DMS 273 treated with DMSO at 0.1 percent for 48 hours (cell line): ENCODE data around the gene SLC36A1.
"Not testable (repeated sequence)": the region's sequence is repeated elsewhere in the genome, so short reads cannot be mapped to it uniquely, and the experiment has no call there.

ENCODE experiments used
- DNase-seq: peaks from one replicate; lab custom pipeline; 2025; lab: John Stamatoyannopoulos, UW

The SLC36A1 gene

DNA sequence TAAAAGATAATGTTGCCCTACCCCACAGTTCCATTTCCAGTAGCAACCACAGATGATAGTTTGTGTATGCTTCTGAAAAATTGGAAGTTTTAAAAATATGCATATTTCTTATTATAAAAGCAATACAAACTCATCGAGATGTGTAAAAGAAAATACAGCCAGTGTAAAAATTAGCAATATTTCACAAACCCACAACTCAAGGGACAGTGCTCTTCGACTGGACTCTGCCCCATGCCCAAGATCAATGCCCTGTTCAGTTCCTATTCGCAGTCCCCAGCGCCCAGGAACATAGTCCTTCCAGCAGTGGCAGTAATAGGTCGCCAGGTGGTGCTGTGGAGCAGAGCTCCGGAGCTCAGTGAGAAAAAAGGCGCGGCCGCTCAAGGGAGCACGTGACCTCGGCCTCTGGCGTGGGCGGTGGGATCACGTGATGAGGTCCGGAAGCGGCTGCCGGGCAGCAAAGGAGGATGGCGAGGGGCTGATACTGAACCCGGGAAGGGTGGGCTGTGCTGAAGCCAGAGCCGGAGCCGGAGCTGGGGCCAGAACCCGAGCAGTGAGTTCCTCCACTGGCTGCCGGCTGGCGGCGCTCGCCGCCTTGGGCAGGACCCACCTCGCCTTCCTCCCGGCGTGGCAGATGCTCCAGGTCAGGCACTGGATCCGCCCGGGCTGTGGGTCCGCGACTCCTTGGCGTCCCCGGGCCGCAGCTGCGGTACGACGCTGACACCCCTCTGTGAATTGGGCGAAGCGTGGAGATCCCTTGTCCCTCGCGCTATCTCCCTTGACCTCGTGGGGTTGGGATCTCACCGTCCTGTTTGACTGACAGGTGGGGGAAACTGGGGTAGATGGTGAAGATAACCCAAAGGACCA lies at the start of gene SLC36A1:
TSS of gene SLC36A1 (plus strand) at position 430 of the 864 bp plus-strand sequence. CDS start 11,190 bp downstream, outside the sequence.
- peak; percentile 75 for DNase-seq

DNA sequence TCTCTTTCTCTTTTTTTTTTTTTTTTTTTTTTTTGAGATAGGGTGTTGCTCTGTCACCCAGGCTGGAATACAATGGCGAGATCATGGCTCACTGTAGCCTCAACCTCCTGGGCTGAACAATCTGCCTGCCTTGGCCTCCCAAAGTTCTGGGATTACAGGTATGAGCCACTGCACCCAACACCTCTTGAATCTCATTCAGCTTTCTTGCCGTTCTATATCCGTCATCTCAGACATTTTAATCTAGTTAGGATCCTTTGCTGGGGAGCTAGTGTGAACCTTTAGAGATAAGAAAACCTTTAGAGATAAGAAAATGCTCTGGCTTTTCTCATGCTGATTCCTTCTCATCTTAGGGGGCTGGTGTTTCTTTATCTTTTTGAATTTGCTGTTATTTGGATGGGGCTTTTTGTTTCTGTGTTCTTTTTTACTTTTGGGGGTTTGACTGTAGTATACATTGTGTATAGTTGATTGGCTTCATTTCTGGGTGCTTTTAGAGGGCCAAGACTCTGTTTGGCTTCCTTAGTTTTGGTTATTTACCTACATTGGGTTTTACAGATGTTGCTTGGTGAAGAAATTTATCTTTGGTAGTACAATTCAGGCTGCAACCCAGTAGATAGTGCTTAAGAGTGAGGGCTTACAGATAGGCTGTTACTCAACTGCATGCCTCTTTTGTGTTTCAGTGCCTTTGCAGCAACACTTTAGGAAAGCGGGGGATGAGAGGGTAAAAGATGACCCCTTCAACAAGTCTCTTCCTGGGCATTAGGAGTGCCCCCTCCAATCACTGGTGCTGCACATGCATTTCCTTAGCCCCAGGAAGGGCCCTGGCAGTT lies 41.9 kb upstream of the SLC36A1 start:
- DNase-seq: no peak

DNA sequence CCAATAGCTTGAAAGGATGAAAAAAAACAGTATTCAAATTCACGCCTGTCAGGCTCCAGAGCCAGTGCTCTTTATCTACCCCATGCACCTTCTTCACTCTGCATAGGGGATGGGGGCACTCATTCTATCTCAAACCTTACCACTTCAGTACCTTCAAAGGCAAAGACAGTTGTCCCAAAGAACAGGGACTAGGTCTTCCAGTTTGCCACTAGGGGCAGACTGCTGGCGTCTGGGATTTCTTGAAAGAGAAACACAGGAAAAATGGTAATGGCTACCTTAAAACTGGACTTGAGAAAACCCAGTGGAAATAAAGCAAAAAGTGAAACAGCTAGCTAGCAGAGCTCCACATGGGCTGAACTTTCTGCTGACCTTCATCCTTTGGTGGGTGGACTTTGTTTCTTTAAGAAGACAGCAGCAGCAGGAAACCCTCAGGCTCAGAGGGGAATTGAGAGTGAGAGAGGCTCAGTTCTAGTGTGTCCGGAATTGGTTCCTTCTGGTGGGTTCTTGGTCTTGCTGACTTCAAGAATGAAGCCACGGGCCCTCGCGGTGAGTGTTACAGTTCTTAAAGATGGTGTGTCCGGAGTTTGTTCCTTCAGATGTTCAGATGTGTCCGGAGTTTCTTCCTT lies 41.0 kb upstream of the SLC36A1 start:
- no peak for DNase-seq

DNA sequence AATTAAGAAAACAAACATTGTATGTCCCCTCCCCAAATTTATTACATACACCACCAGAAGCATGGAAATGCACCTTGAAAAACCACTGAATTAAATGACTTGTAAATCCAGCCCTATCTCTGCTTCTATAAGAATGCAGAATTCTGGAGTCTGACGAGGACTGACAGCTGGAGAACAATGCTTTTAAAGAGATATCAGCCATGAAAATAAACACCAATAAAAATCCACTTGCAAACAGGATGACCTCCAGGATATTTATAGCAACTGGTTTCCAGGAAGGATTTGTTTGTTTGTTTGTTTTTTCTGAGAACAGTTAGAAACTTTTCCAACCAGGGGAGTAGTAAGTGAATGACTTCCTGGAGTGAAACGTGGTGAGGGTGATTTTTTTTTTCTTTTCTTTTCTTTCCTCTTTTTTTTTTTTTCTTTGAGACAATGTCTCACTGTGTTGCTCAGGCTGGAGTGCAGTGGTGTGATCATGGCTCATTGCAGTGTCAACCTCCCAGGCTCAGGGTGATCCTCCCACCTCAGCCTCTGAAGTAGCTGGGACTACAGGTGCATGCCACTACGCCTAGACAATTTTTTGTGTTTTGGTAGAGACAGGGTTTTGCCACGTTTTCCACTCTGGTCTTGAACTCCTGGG lies 38.7 kb upstream of the SLC36A1 start:
- DNase-seq: no peak

DNA sequence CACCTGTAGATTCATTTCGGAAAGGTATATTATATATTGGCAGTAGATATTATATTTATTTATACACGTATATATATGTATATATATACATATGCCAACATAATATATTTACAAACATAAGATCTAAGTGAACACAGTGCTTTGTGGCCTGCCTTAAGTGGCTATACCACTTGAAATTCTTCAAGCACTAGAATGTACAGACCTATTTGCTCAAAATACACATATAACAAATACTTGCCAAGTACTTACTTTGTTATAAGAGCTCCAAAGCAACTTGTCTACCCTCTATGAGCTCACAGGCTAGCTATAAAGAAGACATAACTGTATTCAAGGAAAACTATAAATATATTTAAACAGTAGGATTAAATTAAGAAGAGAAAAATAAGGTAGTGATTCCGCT lies 33.6 kb upstream of the SLC36A1 start:
- DNase-seq: no peak

DNA sequence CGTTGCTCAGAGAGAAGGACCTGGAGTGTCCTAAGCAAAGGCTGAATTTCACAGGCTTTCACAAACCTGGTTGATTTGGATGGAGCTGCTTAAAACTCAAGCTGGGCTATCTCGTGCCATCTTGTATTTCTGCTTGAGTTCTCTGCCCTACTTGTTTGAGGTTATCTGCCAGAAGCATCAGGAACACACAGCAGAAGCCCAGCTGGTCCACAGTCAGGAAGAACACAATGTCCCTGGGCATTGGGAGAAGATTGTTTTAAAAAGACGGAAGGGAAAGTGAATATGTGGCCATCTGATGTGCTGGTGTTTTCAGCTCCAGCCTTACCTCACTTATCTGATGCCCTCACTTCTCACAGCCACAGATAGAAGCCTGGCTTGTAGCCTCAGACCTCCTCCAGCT lies 32.9 kb upstream of the SLC36A1 start:
- DNase-seq: no peak

DNA sequence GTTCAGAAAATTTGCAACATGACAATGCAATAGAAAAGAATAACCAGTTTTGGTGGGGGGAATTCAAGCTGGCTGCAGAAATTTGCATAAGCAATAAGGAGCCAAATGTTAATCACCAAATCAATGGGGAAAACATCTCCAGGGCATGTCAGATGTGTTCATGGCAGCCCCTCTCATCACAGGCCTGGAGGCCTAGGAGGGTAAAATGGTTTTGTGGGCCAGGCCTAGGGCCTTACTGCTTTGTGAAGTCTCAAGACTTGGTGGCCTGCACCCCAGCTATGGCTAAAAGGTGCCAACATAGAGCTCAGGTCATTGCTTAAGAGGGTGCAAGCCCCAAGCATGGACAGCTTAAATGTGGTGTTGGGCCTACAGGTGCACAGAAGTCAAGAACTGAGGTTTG lies 29.7 kb upstream of the SLC36A1 start:
- no peak for DNase-seq

DNA sequence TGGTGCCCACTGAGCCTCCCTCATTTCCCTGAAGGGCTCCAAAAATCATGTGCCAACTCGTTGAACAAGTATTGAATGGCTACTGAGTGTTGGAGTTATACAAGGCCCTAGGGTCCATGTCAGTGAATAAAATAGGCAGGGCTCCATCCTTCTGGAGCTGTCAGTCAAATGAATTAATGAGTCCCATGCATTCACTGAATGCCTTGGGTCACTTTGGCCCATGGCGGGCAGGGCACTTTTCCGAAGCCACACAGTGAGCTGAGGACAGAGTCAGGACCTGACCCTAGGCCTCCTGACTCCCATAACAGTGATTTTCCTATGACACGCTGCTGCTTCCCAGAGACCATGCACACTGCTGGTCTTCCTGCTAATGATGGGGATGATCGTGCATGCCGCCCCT lies 27.3 kb upstream of the SLC36A1 start:
- DNase-seq: no peak

DNA sequence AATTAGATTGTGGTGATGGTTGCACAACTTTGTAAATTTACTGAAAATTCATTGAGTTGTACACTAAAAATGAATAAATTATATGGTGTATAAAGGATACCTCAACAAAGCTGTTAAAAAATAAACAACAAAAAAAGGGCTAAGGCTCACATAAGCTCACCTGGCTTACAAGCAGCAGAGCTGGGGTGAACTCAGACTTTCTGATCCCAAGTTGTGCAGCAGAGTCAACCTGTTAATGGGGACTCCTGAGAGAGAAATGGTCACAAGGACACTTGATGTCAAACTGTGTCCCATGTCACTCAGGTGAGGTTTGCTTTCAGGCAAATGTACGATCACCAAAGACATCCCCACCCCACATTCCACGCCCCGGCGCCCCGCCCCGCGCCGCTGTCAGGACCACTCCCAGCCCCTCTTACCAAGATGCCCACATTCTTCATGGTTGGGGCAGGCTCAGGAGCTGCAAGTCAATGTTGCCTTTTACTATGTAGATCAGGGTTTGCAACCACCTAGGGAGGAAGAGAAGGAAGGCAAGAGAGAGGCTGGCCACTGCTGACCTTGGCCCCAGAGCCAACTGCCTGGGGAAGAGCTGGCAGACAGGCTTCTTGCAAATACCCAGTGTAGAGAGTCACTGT lies 22.4 kb upstream of the SLC36A1 start:
- DNase-seq: no peak

DNA sequence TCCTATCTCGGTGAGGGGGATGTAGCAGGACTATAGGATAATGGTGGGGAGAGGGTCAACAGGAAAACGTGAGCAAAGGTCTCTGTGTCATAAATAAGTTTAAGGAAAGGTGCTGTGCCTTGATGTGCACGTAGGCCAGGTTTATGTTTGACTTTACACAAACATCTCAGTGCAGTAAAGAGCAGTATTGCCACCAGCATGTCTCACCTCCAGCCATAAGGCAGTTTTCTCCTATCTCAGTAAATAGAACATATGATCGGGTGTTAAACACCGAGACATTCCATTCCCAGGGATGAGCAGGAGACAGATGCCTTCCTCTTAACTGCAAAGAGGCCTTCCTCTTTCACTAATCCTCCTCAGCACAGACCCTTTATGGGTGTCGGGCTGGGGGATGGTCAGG lies 21.1 kb upstream of the SLC36A1 start:
- DNase-seq: not testable (repeated sequence)

DNA sequence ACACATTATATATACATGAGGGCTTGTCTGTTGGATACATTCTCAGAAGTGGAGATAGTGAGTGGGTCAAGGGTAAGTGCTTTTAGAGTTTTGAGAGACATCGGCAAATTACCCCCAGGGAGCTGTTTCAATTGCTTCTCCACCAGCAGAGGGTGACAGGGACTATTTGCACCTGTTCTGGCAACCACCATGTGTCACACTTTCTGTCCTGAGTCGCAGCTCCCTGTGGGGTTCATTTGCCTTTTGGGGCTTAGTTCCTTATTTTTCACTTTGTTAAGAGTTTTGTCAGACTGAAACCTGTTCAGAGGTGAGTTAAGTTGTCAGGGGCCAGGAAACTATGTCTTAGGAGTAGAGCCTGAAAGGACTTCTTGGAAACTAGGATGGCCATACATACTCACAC lies 20.1 kb upstream of the SLC36A1 start:
- no peak for DNase-seq

DNA sequence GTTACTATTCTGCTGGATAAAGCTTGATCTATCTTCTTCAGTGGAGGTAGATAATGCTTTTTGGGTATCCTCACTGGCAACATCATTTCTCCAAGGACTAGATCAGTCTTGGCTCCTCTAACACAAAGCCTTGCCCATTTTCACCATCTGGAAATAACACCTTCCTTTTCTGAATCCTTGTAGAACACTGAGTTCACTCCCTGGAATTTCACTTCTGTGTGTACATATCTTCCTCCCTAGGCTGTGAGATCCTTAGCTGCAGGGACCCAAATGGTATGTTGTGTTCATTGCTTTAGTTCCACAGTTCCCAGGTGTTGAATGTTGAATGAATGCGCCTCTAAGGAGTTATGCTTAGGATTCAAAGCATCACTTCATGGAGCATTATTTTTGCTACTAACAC lies 16.7 kb upstream of the SLC36A1 start:
- no peak for DNase-seq

DNA sequence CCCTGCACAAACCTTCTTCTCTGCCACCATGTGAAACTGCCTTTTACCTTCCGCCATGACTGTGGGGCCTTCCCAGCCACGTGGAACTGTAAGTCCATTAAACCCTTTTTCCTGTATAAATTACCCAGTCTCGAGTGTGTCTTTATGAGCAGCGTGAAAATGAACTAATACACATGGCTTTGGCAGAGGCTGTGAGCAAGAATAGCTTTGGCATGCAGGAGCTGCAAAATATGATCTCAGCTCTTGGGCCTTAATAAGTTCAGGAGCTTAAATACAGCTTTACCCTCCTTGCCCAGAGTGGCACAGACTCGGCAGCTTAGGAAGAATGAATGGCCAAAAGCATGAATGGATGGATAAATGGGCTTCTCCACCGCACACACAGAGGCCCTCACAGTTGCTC lies 15.7 kb upstream of the SLC36A1 start:
- no peak for DNase-seq

DNA sequence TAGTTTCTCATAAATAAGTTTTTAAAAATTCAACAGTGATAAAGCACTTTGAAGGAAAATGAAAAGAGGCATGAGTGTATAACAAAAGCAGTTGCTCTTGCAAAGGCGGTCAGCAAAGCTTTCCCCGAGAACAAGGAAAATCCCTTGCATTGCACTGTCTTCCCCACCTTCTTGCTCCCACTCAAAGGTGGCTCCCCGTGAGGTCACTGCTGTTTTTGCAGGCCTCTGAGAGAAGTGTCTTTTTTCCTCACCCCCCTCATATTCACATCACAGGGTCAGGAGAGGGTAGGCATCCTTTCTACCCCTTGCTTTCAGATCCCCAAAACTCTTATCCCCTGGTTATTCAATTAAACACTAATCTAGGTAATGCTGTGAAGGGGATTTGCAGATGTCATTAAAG lies 15.2 kb upstream of the SLC36A1 start:
- DNase-seq: no peak

DNA sequence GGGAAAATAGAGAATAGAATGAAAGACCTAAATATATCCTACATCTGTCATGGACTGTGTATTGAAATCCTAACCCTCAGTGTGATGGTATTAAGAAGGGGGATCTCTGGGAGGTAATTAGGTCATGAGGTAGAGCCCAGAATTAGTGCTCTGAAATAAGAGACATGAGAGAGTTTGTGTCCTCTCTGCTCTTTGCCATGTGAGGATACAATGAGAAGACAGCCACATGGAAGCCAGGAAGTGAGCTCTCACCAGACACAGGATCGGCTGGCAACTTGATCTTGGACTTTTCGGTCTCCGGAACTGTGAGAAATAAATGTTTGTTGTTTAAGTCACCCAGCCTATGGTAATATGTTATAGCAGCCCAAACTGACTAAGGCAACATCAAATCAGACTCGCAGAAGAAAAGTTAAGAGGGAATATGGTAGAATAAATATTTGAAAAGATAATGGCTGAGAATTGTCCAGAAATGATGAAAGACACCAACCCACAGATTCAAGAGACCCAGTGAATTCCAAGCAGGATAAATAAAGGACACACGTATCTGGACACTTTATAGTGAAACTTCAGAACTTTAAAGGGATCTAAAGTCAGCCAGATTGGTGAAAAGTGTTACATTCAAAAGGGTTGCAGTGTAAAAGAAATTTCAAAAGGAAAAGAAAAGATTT lies 12.7 kb upstream of the SLC36A1 start:
- DNase-seq: no peak

DNA sequence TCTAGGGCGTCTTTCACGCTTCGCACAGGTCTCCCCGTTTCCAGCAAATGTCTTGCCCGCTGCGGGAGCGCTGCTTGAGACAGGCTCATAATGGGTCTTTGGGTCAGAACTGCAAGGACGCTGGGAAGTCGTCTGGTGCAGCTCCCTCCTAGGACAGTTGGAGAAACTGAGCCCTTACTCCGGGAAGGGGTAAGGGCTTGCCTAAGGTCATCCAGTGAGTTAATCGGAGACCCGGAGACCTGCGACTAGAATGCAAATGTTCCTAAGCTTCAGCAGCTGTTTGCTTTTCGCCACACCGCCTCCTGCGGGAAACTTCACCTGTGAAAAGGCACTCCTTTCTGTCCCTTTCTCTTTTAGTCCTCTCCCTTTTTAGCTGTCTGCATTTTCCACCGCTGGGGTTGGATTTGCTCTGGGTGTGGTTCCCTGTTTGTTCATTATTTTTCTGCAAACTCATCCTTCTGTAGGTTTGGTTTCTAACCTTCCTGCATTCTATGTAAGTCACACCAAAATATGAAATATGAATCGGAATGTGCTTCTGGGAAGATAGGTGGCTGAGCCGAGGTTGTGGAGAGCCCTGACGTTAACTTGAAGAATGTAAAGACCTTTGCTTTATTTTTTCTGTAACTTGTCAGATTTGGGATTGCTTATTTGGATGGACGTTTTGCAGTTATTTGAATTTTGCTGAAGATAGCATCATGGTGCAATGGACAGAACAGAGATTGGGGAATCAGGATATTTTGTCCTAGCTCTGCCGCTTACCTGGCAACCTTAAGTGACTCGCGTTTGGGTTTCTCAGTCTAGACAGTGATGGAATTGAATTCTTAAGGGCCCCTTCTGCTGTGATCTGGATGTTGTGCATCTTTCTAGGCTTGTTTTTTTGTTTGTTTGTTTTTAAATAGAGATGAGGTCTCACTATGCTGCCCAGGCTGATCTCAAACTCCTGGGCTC lies 909 bp downstream of the SLC36A1 start:
- no peak for DNase-seq

DNA sequence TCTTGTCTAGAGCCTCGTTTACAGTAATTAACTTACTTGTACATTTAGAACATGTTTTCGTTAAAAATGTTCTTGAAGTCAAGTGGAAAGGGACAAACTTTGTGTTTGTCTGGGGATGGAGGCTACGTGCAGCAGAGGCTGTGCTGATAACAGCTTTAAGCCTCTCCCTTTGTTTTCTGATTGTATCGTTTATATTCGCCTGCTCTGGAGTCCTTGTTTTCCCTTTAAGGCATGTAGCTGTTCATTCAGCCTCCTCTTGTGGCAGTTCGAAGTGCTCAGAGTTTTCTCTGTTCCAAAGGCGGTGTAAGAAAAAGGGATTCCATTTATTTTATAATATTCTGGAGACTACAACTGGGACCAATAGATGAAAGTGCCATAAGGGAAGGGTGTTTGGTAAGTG lies 1.9 kb downstream of the SLC36A1 start:
- no peak for DNase-seq

DNA sequence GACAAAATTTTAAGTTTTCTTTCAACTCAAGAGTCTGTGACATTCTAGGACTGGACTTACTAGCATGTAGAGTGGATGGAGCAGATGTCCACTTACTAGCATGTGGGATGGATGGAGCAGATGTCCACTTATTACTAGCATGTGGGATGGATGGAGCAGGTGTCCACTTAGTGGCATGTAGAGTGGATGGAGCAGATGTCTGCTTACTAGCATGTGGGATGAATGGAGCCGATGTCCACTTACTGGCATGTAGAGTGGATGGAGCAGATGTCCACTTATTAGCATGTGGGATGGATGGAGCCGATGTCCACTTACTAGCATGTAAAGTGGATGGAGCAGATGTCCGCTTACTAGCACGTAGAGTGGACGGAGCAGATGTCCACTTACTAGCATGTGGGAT lies 2.4 kb downstream of the SLC36A1 start:
- DNase-seq: no peak

DNA sequence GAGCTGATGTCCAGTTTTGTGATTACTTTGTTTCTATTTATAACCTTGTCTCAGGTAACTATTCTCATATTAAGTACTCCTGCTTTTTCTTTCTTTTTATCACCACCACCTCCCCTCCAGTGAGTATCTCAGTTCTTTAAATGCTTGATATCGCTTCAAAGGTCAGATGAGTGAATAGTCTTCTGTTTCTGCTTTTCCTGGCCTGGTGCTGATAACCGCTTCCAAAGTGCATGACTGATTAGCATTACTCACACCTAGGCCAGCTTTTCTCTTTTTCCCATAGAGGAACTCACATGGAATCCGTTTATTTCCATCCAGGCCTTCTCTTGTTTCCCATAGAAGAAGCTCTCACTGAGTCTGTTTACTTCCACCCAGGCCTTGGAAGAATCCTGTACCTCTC lies 3.2 kb downstream of the SLC36A1 start:
- no peak for DNase-seq
